Heart left ventricle (tissue), 13 donors: ENCODE data around the gene SLC47A2.

Experiments used
- CTCF ChIP-seq, 12 donors: fragments of 200-600 bp; sonication (generic) in 4 of 12; IDR thresholded peaks; one replicate each; pipeline versions ENCODE4 v1.5.0 to v1.8.0; 2018 to 2022; ENCODE audit warnings: antibody characterized with exemption in 12 of 12, mild to moderate bottlenecking in 5 of 12
- POLR2A ChIP-seq, 2 donors: fragments of 450-650 bp; IDR thresholded peaks; one replicate each; pipeline ENCODE4 v1.6.1; 2017; ENCODE audit warnings: antibody characterized with exemption in 2 of 2, mild to moderate bottlenecking in 2 of 2, moderate library complexity in 2 of 2
- donor health status: ischemic (EF 13 %, LVEDD 7.1; RV severe dilation, severe dysfunction).
- donor health status: DM: no; HTN: yes; CAD: no.
- donor health status: DM: no; HTN: no; CAD: no.
- donor health status: ischemic (EF 25% LVEDD 6.9; RV normal size, moderate dysfunction).
- donor health status: ischemic (EF 25% LVEDD 5.7; RV mildly dilated, moderate dysfunction).
- donor health status: ischemic (EF 35%, LVEDD 5.7; RV mildly dilated, moderate dysfunction).
- donor health status: nonischemic (EF 11% LVEDD 7.7; RV severe dilation, severe dysfunction).
- donor health status: DM: yes; HTN: yes; CAD: no.
- donor health status: PGD.
- donor health status: ischemic (EF 29% LVEDD 5.4; RV normal size, mild dysfunction).
- donor health status: nonischemic (EF 23%, LVEDD 6.1; RV moderate dilation, normal function).

- no peak for TF ChIP-seq POLR2A (IDR thresholded peaks at IDR 0.05)
- no peak for TF ChIP-seq CTCF (IDR thresholded peaks at IDR 0.05)
Observed at GRCh38 chr17:19656851-19657581, 59.4 kb downstream of the SLC47A2 start.
